Neural cell (in vitro differentiated cells): ENCODE measurements around the gene NPAS3.

Source experiments
- EP300 ChIP-seq: fragments of 450-650 bp; conservative IDR thresholded peaks from 2 replicates; pipeline ENCODE4 v1.6.1; 2014; ENCODE audit warnings: antibody characterized with exemption, mild to moderate bottlenecking, moderate library complexity; ENCODE audit not compliant: poor library complexity, severe bottlenecking
- EZH2 ChIP-seq: fragments of 200-600, 300-800 bp; shearing (Covaris generic), sonication (generic); IDR thresholded peaks from 2 replicates; pipeline ENCODE4 v1.6.1; 2014; ENCODE audit warnings: antibody characterized with exemption, low read length, borderline replicate concordance, mild to moderate bottlenecking; ENCODE audit not compliant: insufficient read depth, poor library complexity, severe bottlenecking
- POLR2AphosphoS5 ChIP-seq: IDR thresholded peaks from 2 replicates; pipeline ENCODE4 v1.6.1; 2012
- RAD21 ChIP-seq: fragments of 450-650 bp; conservative IDR thresholded peaks from 2 replicates; pipeline ENCODE4 v1.6.1; 2014; ENCODE audit warnings: antibody characterized with exemption, mild to moderate bottlenecking, moderate library complexity
- SMC3 ChIP-seq: fragments of 450-650 bp; conservative IDR thresholded peaks from 2 replicates; pipeline ENCODE4 v1.6.1; 2014; ENCODE audit warnings: antibody characterized with exemption, mild to moderate bottlenecking, moderate library complexity; ENCODE audit not compliant: poor library complexity
- TAF1 ChIP-seq: IDR thresholded peaks from 2 replicates; pipeline ENCODE4 v1.6.1; 2012; ENCODE audit warnings: low read depth
- TF ChIP-seq, protein P1 (sequence below): fragments of 450-650 bp; IDR thresholded peaks from 2 replicates; pipeline ENCODE4 v1.5.1; 2014; ENCODE audit warnings: antibody characterized with exemption, mild to moderate bottlenecking, moderate library complexity; ENCODE audit not compliant: poor library complexity, severe bottlenecking
- TF ChIP-seq, protein P2 (sequence below): IDR thresholded peaks from 2 replicates; pipeline ENCODE4 v1.6.1; 2012; ENCODE audit warnings: borderline replicate concordance

DNA sequence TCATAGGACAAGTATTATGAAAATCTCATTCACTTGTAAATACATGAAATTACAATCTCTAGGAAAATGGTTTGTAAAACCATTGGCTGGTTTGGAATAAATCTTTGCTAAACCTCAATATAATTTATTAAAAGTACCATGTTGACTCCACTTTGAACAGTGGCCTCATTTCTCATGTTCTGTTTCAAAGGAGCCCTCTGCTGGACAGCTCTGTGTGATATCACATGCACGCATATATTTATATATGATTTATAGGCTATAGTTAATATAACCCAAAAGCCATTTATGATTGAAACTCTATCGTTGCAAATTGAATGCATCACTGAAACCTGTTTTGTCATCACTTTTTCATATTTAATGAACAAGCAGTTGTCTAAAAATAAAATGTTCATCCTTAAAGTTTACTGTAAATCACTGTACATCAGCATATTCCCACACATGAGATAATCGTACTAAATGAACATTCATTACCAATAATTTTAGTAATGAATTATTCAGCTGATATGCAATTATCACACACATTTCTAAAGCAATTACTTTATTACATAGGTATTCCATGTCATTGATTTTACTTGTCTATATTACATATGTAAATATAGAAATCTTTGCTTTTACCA is 493.8 kb downstream of the NPAS3 start:
- TF ChIP-seq, protein P1, sequence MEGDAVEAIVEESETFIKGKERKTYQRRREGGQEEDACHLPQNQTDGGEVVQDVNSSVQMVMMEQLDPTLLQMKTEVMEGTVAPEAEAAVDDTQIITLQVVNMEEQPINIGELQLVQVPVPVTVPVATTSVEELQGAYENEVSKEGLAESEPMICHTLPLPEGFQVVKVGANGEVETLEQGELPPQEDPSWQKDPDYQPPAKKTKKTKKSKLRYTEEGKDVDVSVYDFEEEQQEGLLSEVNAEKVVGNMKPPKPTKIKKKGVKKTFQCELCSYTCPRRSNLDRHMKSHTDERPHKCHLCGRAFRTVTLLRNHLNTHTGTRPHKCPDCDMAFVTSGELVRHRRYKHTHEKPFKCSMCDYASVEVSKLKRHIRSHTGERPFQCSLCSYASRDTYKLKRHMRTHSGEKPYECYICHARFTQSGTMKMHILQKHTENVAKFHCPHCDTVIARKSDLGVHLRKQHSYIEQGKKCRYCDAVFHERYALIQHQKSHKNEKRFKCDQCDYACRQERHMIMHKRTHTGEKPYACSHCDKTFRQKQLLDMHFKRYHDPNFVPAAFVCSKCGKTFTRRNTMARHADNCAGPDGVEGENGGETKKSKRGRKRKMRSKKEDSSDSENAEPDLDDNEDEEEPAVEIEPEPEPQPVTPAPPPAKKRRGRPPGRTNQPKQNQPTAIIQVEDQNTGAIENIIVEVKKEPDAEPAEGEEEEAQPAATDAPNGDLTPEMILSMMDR = peak; percentile 73
- TF ChIP-seq, protein P2, sequence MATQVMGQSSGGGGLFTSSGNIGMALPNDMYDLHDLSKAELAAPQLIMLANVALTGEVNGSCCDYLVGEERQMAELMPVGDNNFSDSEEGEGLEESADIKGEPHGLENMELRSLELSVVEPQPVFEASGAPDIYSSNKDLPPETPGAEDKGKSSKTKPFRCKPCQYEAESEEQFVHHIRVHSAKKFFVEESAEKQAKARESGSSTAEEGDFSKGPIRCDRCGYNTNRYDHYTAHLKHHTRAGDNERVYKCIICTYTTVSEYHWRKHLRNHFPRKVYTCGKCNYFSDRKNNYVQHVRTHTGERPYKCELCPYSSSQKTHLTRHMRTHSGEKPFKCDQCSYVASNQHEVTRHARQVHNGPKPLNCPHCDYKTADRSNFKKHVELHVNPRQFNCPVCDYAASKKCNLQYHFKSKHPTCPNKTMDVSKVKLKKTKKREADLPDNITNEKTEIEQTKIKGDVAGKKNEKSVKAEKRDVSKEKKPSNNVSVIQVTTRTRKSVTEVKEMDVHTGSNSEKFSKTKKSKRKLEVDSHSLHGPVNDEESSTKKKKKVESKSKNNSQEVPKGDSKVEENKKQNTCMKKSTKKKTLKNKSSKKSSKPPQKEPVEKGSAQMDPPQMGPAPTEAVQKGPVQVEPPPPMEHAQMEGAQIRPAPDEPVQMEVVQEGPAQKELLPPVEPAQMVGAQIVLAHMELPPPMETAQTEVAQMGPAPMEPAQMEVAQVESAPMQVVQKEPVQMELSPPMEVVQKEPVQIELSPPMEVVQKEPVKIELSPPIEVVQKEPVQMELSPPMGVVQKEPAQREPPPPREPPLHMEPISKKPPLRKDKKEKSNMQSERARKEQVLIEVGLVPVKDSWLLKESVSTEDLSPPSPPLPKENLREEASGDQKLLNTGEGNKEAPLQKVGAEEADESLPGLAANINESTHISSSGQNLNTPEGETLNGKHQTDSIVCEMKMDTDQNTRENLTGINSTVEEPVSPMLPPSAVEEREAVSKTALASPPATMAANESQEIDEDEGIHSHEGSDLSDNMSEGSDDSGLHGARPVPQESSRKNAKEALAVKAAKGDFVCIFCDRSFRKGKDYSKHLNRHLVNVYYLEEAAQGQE = no peak
- TF ChIP-seq EZH2 (no peak), EP300 (no peak), TAF1 (no peak), POLR2AphosphoS5 (no peak), SMC3 (peak; percentile 83), RAD21 (peak; percentile 75)
